Measurements from ENCODE around the gene PPFIA2. TPM values are rescaled to one million over a fixed set of nuclear protein-coding genes. Genes with fewer than 3 reads are reported as not detected.

Gene PPFIA2
- total RNA-seq, 1 donor from 2014 or later: 8.3 TPM

DNA sequence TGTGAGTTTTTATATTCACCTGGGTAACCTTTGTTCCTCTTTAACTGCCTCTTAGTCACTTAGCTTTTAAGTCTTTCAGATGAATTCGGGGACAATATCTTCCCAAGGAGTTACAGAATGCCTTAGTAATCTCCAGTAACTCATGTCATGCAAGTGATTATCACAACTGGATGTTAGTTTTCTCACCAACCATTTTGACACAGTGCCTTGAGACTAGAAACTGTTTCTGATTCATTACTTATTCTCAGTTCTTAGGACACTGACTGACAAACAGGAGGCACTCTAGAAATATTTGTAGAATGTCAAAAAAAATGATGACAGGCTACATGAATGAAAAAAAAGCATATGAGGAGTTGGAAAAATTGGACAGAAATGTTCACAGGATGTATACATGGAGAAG is 346.2 kb downstream of the PPFIA2 start:
- Mint-ChIP-seq H3K36me3 (ENCODE audit: low read depth) (no peaks in the 10 kb centered on the region), H3K27me3 (ENCODE audit: low read depth) (no peaks in the 10 kb centered on the region), H3K4me1 (peaks cover 4% of the 10 kb centered on the region), H3K9me3 (no peaks in the 10 kb centered on the region), H3K4me3 (no peak overlapping the region), H3K27ac (ENCODE audit: unreplicated experiment) (no peak overlapping the region)
- DNase-seq (ENCODE audit: low read depth, low spot score): no peak
- TF ChIP-seq CTCF (conservative IDR thresholded peaks at IDR 0.05): no peak

GRCh38 chr12:81403348-81403747 is 355.8 kb downstream of the PPFIA2 start:
- Mint-ChIP-seq H3K4me3 (no peak overlapping the region), H3K4me1 (no peaks in the 10 kb centered on the region), H3K9me3 (no peaks in the 10 kb centered on the region), H3K27me3 (ENCODE audit: low read depth) (no peaks in the 10 kb centered on the region), H3K27ac (ENCODE audit: unreplicated experiment) (no peak overlapping the region), H3K36me3 (ENCODE audit: low read depth) (no peaks in the 10 kb centered on the region)
- no peak for TF ChIP-seq CTCF (conservative IDR thresholded peaks at IDR 0.05)
- DNase-seq (ENCODE audit: low read depth, low spot score): no peak

- no peak for DNase-seq (ENCODE audit: low read depth, low spot score)
- no peaks in the 10 kb centered on the region for H3K27me3 Mint-ChIP-seq (ENCODE audit: low read depth)
- no peak for TF ChIP-seq CTCF (conservative IDR thresholded peaks at IDR 0.05)
- no peaks in the 10 kb centered on the region for H3K36me3 Mint-ChIP-seq (ENCODE audit: low read depth)
- no peaks in the 10 kb centered on the region for H3K4me1 Mint-ChIP-seq
- no peak overlapping the region for H3K27ac Mint-ChIP-seq (ENCODE audit: unreplicated experiment)
- no peaks in the 10 kb centered on the region for H3K9me3 Mint-ChIP-seq
- no peak overlapping the region for H3K4me3 Mint-ChIP-seq
Observed at GRCh38 chr12:81401241-81401640, 357.9 kb downstream of the PPFIA2 start.

DNA sequence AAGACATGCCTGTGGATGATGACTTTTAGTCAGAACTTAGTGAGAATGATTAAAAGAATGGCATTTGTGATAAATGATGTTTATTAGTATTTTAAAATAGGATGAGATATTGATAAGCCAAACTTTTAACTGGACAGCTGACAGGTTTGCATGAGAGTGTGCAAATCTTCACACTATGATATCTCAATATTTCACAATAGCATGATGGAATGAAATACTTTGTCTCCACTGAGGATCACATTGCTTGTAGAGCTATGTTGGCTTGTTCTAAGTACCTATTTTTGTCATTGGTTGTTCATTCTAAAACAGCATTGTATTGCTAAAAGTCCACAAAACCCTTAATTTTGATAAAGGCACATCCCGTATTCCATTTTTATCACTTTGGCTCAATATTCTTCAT is 359.1 kb downstream of the PPFIA2 start:
- no peak overlapping the region for H3K4me3 Mint-ChIP-seq
- no peak for DNase-seq (ENCODE audit: low read depth, low spot score)
- H3K27ac Mint-ChIP-seq (ENCODE audit: unreplicated experiment): no peak overlapping the region
- TF ChIP-seq CTCF (conservative IDR thresholded peaks at IDR 0.05): no peak
- no peaks in the 10 kb centered on the region for H3K4me1 Mint-ChIP-seq
- no peaks in the 10 kb centered on the region for H3K9me3 Mint-ChIP-seq
- no peaks in the 10 kb centered on the region for H3K36me3 Mint-ChIP-seq (ENCODE audit: low read depth)
- H3K27me3 Mint-ChIP-seq (ENCODE audit: low read depth): no peaks in the 10 kb centered on the region

DNA sequence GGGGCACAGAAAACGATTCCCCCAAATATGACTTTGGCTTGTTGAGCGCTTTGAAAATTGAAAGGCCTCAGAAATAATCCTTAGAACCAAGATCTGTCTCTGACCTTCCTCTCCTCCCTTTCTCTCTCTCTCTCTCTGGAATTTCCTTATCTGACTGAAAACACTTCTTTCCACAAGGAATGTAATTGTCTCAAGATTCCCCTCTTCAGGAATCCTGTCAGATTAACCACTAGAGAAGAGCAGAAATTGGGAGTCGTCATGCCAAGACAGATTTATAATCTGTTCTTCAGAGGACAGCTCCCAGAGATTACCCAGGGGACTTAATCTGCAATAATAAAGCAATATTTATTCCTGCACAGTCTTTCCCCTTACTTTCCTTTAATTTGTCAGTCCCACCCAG is 363.7 kb downstream of the PPFIA2 start:
- Mint-ChIP-seq H3K27me3 (ENCODE audit: low read depth) (no peaks in the 10 kb centered on the region), H3K4me3 (no peak overlapping the region), H3K27ac (ENCODE audit: unreplicated experiment) (no peak overlapping the region), H3K4me1 (peaks cover 17% of the 10 kb centered on the region), H3K9me3 (peaks cover 3% of the 10 kb centered on the region), H3K36me3 (ENCODE audit: low read depth) (no peaks in the 10 kb centered on the region)
- no peak for TF ChIP-seq CTCF (conservative IDR thresholded peaks at IDR 0.05)
- DNase-seq (ENCODE audit: low read depth, low spot score): no peak
